Endodermal cell (in vitro differentiated cells): Measurements from ENCODE around the gene GHRHR. TPM values are rescaled to one million over a fixed set of nuclear protein-coding genes. Genes with fewer than 3 reads are reported as not detected.
A peak's percentile ranks its signal among the peaks of the same experiment; 100 is the strongest.

Source experiments
- DNase-seq: peaks from one replicate; pipeline ENCODE4 v3.0.0-alpha.2; 2017
- H3K27ac ChIP-seq: 2 replicates; pipeline ENCODE4 v1.5.1; 2013; ENCODE audit warnings: mild to moderate bottlenecking, low read depth, low read length, moderate library complexity
- H3K27me3 ChIP-seq: 2 replicates; pipeline ENCODE4 v1.6.1; 2013; ENCODE audit warnings: mild to moderate bottlenecking, low read length, moderate library complexity; ENCODE audit not compliant: insufficient read depth, control insufficient read depth, poor library complexity, severe bottlenecking
- H3K36me3 ChIP-seq: 2 replicates; pipeline ENCODE4 v1.7.0; 2013; ENCODE audit warnings: mild to moderate bottlenecking, low read length, moderate library complexity; ENCODE audit not compliant: control insufficient read depth, insufficient read depth
- H3K4me1 ChIP-seq: one replicate; pipeline ENCODE4 v1.7.0; 2013; ENCODE audit warnings: low read length; ENCODE audit not compliant: control insufficient read depth, insufficient read depth
- H3K4me3 ChIP-seq: 2 replicates; pipeline ENCODE4 v1.5.1; 2013; ENCODE audit warnings: mild to moderate bottlenecking, low read length, moderate library complexity
- H3K9ac ChIP-seq: 2 replicates; pipeline ENCODE4 v1.6.1; 2013; ENCODE audit warnings: mild to moderate bottlenecking, low read length, moderate library complexity; ENCODE audit not compliant: poor library complexity, severe bottlenecking; ENCODE audit errors: extremely low read depth
- H3K9me3 ChIP-seq: 2 replicates; pipeline ENCODE4 v1.6.1; 2013; ENCODE audit warnings: mild to moderate bottlenecking, low read length, moderate library complexity; ENCODE audit not compliant: control insufficient read depth
- H3K27ac Mint-ChIP-seq: 2 replicates; pipeline ENCODE4 v1.8.0; 2020; ENCODE audit warnings: mixed read lengths
- H3K27me3 Mint-ChIP-seq: 2 replicates; pipeline ENCODE4 v1.8.0; 2021; ENCODE audit warnings: mild to moderate bottlenecking, mixed read lengths; ENCODE audit not compliant: insufficient read depth
- H3K36me3 Mint-ChIP-seq: 2 replicates; pipeline ENCODE4 v1.8.0; 2020; ENCODE audit warnings: low read depth, mixed read lengths
- H3K4me1 Mint-ChIP-seq: 2 replicates; pipeline ENCODE4 v1.8.0; 2020; ENCODE audit warnings: mixed read lengths
- H3K4me3 Mint-ChIP-seq: 2 replicates; pipeline ENCODE4 v1.8.0; 2020; ENCODE audit warnings: mild to moderate bottlenecking, moderate library complexity, mixed read lengths
- H3K9me3 Mint-ChIP-seq: 2 replicates; pipeline ENCODE4 v1.8.0; 2020; ENCODE audit warnings: mild to moderate bottlenecking, mixed read lengths
- WGBS, 2 experiments: methylation state at CpG; one replicate each; pipeline versions ENCODE4 v1.1.5 to v1.1.7; 2013; ENCODE audit warnings: missing lambda C conversion rate in 2 of 2, mixed read lengths in 1 of 2; ENCODE audit not compliant: insufficient coverage in 1 of 2, insufficient read length in 1 of 2; 5-methylcytosine and 5-hydroxymethylcytosine counted together
- total RNA-seq, 2 donors: library from RNA; stranded (reverse); fragmentation: NEBNext Ultra II Directional in 1 of 2; extraction: Animal tissue kit (Norgen Biotek cat#: 25700) in 1 of 2; gene quantifications; 2 replicates in 1 of 2; 3 replicates in 1 of 2; pipeline ENCODE4 v1.2.1, GENCODE V29; 2021
- TF ChIP-seq, protein P1 (sequence below): fragments of 200-600 bp; sonication (generic); conservative IDR thresholded peaks from 2 replicates; pipeline ENCODE4 v1.5.0; 2021; ENCODE audit warnings: antibody characterized with exemption, mild to moderate bottlenecking

The GHRHR gene
- total RNA-seq, 2 donors from 2014 or later, result not detected

DNA sequence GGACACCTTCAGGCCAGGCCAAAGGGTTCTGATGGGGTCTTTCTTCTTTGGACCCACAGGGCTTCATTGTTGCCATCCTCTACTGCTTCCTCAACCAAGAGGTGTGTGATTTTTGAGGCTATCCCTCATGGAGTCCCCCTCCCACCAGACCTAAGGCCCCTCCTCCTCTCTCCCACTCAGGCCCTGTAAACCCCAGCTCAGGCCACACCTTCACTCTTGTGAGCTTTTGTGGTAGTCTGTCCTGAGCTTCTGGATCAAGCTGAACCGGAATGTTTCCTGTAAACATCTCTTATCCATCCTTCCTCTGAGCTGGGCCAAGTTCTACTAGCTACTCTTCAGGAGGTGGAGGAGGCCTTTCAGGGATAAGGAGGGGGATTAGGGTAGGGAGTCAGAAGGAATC lies 13.5 kb downstream of the GHRHR start:
- 71% methylated on average over 1 of the region's 1 CpG; no CpG with 5 or more reads in 1 of the 2 experiments for WGBS, 2 experiments
- H3K36me3 ChIP-seq, result no peaks in the 10 kb centered on the region
- no peak overlapping the region for H3K4me3 ChIP-seq
- H3K4me1 Mint-ChIP-seq, result peaks cover 4% of the 10 kb centered on the region
- no peak overlapping the region for H3K9ac ChIP-seq
- H3K27ac ChIP-seq, result no peak overlapping the region
- DNase-seq, result peak; percentile 22
- H3K36me3 Mint-ChIP-seq, result no peaks in the 10 kb centered on the region
- no peaks in the 10 kb centered on the region for H3K9me3 ChIP-seq
- peaks cover 11% of the 10 kb centered on the region for H3K27me3 ChIP-seq
- H3K27me3 Mint-ChIP-seq, result peaks cover 34% of the 10 kb centered on the region
- H3K9me3 Mint-ChIP-seq, result no peaks in the 10 kb centered on the region
- TF ChIP-seq, protein P1, sequence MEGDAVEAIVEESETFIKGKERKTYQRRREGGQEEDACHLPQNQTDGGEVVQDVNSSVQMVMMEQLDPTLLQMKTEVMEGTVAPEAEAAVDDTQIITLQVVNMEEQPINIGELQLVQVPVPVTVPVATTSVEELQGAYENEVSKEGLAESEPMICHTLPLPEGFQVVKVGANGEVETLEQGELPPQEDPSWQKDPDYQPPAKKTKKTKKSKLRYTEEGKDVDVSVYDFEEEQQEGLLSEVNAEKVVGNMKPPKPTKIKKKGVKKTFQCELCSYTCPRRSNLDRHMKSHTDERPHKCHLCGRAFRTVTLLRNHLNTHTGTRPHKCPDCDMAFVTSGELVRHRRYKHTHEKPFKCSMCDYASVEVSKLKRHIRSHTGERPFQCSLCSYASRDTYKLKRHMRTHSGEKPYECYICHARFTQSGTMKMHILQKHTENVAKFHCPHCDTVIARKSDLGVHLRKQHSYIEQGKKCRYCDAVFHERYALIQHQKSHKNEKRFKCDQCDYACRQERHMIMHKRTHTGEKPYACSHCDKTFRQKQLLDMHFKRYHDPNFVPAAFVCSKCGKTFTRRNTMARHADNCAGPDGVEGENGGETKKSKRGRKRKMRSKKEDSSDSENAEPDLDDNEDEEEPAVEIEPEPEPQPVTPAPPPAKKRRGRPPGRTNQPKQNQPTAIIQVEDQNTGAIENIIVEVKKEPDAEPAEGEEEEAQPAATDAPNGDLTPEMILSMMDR, result no peak
- no peak overlapping the region for H3K4me3 Mint-ChIP-seq
- no peak overlapping the region for H3K27ac Mint-ChIP-seq
- no peaks in the 10 kb centered on the region for H3K4me1 ChIP-seq

DNA sequence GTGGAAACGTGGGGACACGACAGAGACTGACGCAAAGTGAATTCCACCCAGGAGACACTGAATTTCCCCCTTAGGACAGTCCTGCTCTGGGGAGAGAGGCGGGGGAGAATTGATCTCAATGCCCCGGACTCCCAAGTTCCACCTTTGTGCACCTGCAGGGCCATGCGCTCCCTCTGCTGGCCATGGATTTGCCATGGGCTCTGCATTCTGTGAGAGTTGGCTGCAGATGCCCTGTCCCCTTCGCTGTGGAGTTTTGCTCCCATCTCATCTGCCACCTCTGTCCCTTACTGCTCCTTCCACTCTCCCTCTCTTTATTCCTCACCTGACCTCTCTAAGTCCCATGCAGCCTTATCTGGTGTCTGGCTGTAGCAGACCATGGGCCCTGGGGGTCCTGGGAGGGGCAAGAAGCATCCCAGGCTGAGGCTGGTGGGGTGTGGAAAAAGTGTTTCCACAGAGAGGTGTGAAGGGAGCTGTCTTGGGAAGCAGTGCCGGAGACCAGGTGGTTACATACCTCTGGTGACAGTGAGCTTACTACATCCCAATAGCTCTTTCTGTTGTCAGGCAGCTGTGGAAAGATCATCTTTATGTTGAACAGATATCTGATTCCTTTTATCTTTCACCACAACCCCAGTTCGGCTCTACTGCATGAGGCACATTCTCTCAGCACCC lies 14.3 kb downstream of the GHRHR start:
- H3K36me3 ChIP-seq, result no peaks in the 10 kb centered on the region
- H3K36me3 Mint-ChIP-seq, result no peaks in the 10 kb centered on the region
- peak; percentile 91 for DNase-seq
- no peak overlapping the region for H3K9ac ChIP-seq
- WGBS, 2 experiments, result 41 to 57% methylated on average over 5 to 9 of the region's 9 CpGs
- H3K4me1 ChIP-seq, result no peaks in the 10 kb centered on the region
- no peaks in the 10 kb centered on the region for H3K9me3 ChIP-seq
- peaks cover 30% of the 10 kb centered on the region for H3K27me3 Mint-ChIP-seq
- no peak overlapping the region for H3K27ac Mint-ChIP-seq
- no peak overlapping the region for H3K4me3 ChIP-seq
- H3K4me1 Mint-ChIP-seq, result peaks cover 4% of the 10 kb centered on the region
- H3K27me3 ChIP-seq, result peaks cover 7% of the 10 kb centered on the region
- no peak overlapping the region for H3K4me3 Mint-ChIP-seq
- no peak overlapping the region for H3K27ac ChIP-seq
- TF ChIP-seq, protein P1, result peak; percentile 86
- no peaks in the 10 kb centered on the region for H3K9me3 Mint-ChIP-seq

DNA sequence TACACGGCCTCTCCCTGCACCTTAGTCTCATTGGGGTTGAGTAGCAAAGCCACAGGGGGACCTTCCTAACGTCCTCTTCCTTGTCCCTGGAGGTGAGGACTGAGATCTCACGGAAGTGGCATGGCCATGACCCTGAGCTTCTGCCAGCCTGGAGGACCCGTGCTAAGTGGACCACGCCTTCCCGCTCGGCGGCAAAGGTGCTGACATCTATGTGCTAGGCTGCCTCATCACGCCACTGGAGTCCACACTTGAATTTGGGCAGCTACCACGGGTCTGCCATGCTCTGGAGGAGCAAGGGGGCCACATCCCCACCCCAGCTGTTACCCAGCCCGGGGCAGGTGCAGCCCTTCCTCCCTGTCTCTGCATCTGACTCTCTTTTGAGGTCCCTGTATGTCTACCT lies 15.3 kb downstream of the GHRHR start:
- H3K36me3 ChIP-seq, result no peaks in the 10 kb centered on the region
- H3K27me3 Mint-ChIP-seq, result peaks cover 34% of the 10 kb centered on the region
- no peak overlapping the region for H3K4me3 Mint-ChIP-seq
- no peak overlapping the region for H3K9ac ChIP-seq
- no peaks in the 10 kb centered on the region for H3K9me3 Mint-ChIP-seq
- no peaks in the 10 kb centered on the region for H3K9me3 ChIP-seq
- no peak overlapping the region for H3K27ac Mint-ChIP-seq
- no peaks in the 10 kb centered on the region for H3K36me3 Mint-ChIP-seq
- peaks cover 8% of the 10 kb centered on the region for H3K27me3 ChIP-seq
- TF ChIP-seq, protein P1, result no peak
- 71 to 88% methylated on average over 9 to 11 of the region's 11 CpGs for WGBS, 2 experiments
- H3K4me3 ChIP-seq, result no peak overlapping the region
- H3K4me1 Mint-ChIP-seq, result peaks cover 2% of the 10 kb centered on the region
- no peak overlapping the region for H3K27ac ChIP-seq
- DNase-seq, result peak; percentile 29
- H3K4me1 ChIP-seq, result no peaks in the 10 kb centered on the region
